Measurements from ENCODE around the gene RNF220. TPM values are rescaled to one million over a fixed set of nuclear protein-coding genes. Genes with fewer than 3 reads are reported as not detected.
"Not testable (repeated sequence)": the region's sequence is repeated elsewhere in the genome, so short reads cannot be mapped to it uniquely, and the experiment has no call there.

The RNF220 gene
- total RNA-seq, 4 donors from 2014 or later, result 116 to 140 (median 123) TPM

GRCh38 chr1:44501047-44501890 lies 96.2 kb downstream of the RNF220 start:
- no peak overlapping the region for H3K4me3 ChIP-seq (ENCODE audit: low read depth, poor library complexity, severe bottlenecking)

DNA sequence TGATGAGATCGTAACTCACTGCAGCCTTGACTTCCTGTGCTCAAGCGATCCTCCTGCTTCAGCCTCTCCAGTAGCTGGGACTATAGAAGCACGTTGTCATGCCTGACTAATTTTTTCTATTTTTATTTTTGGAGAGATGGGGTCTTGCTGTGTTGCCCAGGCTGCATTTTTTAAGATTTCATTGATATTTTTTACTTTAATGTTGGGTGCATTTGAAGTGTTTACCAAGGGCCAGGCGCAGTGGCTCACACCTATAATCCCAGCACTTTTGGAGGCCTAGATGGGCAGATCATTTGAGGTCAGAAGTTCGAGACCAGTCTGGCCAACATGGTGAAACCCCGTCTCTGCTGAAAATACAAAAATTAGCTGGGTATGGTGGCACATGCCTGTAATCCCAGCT lies 97.8 kb downstream of the RNF220 start:
- DNase-seq (ENCODE audit: low spot score in 2 of 2); intact Hi-C loops (cut with DNase I; ENCODE audit: low total_unique reads); H3K4me3 ChIP-seq (ENCODE audit: low read depth, poor library complexity, severe bottlenecking): not testable (repeated sequence)
- 96% methylated on average over 6 of the region's 6 CpGs for WGBS, 2 donors

More at GRCh38 chr1:44501047-44501890, 96.2 kb downstream of the RNF220 start:
- 30 to 34% methylated on average over 13 of the region's 13 CpGs for WGBS, 2 donors
- no peak for DNase-seq (ENCODE audit: low spot score in 2 of 2)
- no peak for TF ChIP-seq POLR2A (IDR thresholded peaks at IDR 0.05)
- TF ChIP-seq, protein P1, sequence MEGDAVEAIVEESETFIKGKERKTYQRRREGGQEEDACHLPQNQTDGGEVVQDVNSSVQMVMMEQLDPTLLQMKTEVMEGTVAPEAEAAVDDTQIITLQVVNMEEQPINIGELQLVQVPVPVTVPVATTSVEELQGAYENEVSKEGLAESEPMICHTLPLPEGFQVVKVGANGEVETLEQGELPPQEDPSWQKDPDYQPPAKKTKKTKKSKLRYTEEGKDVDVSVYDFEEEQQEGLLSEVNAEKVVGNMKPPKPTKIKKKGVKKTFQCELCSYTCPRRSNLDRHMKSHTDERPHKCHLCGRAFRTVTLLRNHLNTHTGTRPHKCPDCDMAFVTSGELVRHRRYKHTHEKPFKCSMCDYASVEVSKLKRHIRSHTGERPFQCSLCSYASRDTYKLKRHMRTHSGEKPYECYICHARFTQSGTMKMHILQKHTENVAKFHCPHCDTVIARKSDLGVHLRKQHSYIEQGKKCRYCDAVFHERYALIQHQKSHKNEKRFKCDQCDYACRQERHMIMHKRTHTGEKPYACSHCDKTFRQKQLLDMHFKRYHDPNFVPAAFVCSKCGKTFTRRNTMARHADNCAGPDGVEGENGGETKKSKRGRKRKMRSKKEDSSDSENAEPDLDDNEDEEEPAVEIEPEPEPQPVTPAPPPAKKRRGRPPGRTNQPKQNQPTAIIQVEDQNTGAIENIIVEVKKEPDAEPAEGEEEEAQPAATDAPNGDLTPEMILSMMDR (IDR thresholded peaks at IDR 0.05), result no peak
- intact Hi-C loops (cut with DNase I; ENCODE audit: low total_unique reads), result no loop called here

- DNase-seq (ENCODE audit: low spot score in 2 of 2), result no peak
- H3K4me3 ChIP-seq (ENCODE audit: low read depth, poor library complexity, severe bottlenecking), result no peak overlapping the region
- 90 to 92% methylated on average over 6 of the region's 6 CpGs for WGBS, 2 donors
- TF ChIP-seq, protein P1 (IDR thresholded peaks at IDR 0.05), result no peak
- no peak for TF ChIP-seq POLR2A (IDR thresholded peaks at IDR 0.05)
- intact Hi-C loops (cut with DNase I; ENCODE audit: low total_unique reads), result no loop called here
These were observed 98.6 kb downstream of the RNF220 start for GRCh38 chr1:44503625-44504024.

- intact Hi-C loops (cut with DNase I; ENCODE audit: low total_unique reads), result no loop called here
- TF ChIP-seq POLR2A (IDR thresholded peaks at IDR 0.05), result no peak
- TF ChIP-seq, protein P1 (IDR thresholded peaks at IDR 0.05), result no peak
- no peak for DNase-seq (ENCODE audit: low spot score in 2 of 2)
- WGBS, 2 donors, result 78 to 79% methylated on average over 20 of the region's 20 CpGs
- H3K4me3 ChIP-seq (ENCODE audit: low read depth, poor library complexity, severe bottlenecking), result no peak overlapping the region
These were observed 100.3 kb downstream of the RNF220 start for GRCh38 chr1:44505210-44505993.

DNA sequence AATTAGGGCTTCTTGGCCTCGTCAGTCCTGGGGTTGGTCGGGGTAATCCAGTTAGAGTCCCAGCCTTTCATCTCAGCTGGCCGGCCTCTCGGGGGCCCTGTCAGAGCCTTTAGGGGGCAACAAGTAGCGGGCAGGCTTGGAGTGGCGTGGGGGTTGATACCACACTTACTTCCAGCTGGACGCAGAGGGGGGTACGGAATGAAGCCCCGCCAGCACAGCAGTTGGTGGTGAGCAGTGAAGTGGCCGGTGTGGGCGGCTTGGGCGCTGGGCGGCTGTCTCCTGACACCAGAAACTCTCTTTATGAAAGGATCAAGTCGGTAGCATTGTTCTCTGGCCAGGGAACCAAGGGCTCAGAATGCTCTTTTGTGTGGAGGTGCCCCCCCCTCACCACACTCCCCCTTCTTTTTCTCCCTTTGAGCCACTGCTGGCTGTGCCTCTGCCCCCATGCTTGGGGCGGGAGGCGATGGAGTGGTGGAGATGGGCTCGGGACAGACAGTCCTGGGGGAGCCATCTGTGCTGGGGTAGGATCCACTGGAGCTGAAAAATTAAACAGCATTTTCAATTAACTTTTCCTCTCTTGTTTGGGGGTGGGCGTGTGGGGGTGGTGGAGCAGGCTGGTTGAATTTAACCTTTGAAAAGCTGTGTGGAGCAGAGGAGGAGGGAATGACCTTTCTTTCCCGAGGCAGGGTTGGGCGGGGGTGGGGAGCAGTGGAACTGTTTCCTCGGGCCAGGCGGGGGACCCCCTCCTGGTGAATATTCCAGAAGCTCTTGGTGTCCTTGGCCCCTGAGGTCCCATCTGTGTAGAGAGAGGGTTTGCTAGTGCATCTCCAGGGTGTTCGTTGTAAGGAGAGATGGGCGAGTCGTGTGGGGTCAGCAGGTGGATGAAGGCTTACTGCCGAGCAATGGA lies 102.7 kb downstream of the RNF220 start:
- TF ChIP-seq, protein P1 (IDR thresholded peaks at IDR 0.05), result no peak
- no peak for TF ChIP-seq POLR2A (IDR thresholded peaks at IDR 0.05)
- H3K4me3 ChIP-seq (ENCODE audit: low read depth, poor library complexity, severe bottlenecking), result no peak overlapping the region
- 64 to 66% methylated on average over 25 of the region's 26 CpGs for WGBS, 2 donors

More for the DNA sequence above, 102.7 kb downstream of the RNF220 start:
- intact Hi-C loops (cut with DNase I; ENCODE audit: low total_unique reads), result no loop called here
- no peak for DNase-seq (ENCODE audit: low spot score in 2 of 2)
